Muscle layer of colon (tissue), 2 donors: ENCODE data around the gene SYT8.

Experiments
- H3K27ac ChIP-seq: one replicate; pipeline ENCODE4 v1.7.0; 2013; ENCODE audit warnings: low read depth, mild to moderate bottlenecking, low read length, moderate library complexity
- H3K27me3 ChIP-seq, 2 donors: one replicate each; pipeline ENCODE4 v1.7.0; 2013; ENCODE audit warnings: low read length in 2 of 2, mild to moderate bottlenecking in 2 of 2; ENCODE audit not compliant: insufficient read depth in 2 of 2, control insufficient read depth in 1 of 2
- H3K36me3 ChIP-seq: one replicate; pipeline ENCODE4 v1.7.0; 2013; ENCODE audit warnings: mild to moderate bottlenecking, low read length; ENCODE audit not compliant: insufficient read depth
- H3K4me1 ChIP-seq: one replicate; pipeline ENCODE4 v1.7.0; 2013; ENCODE audit warnings: mild to moderate bottlenecking, low read length; ENCODE audit not compliant: insufficient read depth
- H3K4me3 ChIP-seq, 2 donors: one replicate each; pipeline ENCODE4 v1.7.0; 2013; ENCODE audit warnings: low read length in 2 of 2, low read depth in 1 of 2, mild to moderate bottlenecking in 1 of 2, moderate library complexity in 1 of 2
- H3K9ac ChIP-seq: one replicate; pipeline ENCODE4 v1.7.0; 2013; ENCODE audit warnings: low read length
- H3K9me3 ChIP-seq: one replicate; pipeline ENCODE4 v1.7.0; 2013; ENCODE audit warnings: mild to moderate bottlenecking, low read length
- donor health status: abdominal sarcoma.
- donor health status: Adenocarcinoma of cecum.

Gene SYT8

DNA sequence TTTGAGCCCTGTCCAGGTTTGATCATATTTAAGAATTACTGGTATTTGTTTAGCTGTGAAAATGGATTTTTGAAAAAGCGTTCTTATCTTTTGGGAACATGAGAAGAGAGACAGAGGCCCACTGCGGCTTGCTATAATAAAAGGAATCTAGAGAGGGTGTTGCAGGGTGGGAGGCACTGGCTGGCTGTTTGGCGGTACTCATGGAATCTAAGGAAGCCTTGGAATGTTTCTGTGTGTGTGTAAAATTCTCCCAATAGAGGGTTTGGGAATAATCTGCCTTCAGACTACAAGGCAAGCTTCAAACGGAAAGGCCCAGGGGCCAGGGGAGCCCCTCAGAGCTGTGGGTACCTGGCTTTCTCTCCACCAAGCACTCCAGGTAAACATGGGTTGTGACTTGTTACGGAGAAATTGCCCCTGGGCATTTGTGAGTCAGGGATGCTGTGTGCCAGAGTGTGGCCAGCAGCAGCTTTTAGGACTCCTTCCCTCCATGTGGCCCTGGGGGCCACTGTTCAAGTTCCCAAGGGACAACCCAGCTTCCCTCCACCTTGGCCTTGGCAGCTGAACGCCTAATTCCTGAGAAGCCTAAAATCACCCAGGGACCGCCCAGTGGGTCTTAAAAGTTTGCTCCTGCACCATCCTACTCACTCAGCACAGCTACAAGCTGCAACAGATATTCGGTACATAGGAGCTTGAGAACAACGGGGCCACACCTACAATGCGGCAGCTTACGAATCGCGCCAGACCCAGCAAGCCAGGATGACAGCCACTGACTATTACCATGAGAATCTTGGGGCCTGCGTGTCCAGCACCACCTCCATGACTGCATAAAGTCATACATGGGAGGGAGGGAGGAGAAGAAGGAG lies 14.1 kb upstream of the SYT8 start:
- no peak overlapping the region for H3K4me3 ChIP-seq
- H3K4me1 ChIP-seq: no peaks in the 10 kb centered on the region
- H3K9ac ChIP-seq: no peak overlapping the region
- H3K9me3 ChIP-seq: peaks cover 5% of the 10 kb centered on the region
- H3K36me3 ChIP-seq: no peaks in the 10 kb centered on the region
- H3K27ac ChIP-seq: no peak overlapping the region
- H3K27me3 ChIP-seq: peaks cover 0 to under 1% of the 10 kb centered on the region in 2 donors

GRCh38 chr11:1821562-1821961 lies 13.2 kb upstream of the SYT8 start:
- Histone ChIP-seq H3K4me3 (no peak overlapping the region), H3K9me3 (peaks cover 5% of the 10 kb centered on the region), H3K4me1 (no peaks in the 10 kb centered on the region), H3K36me3 (no peaks in the 10 kb centered on the region), H3K27me3 (peaks cover 0 to 3% of the 10 kb centered on the region in 2 donors), H3K27ac (no peak overlapping the region), H3K9ac (no peak overlapping the region)

GRCh38 chr11:1822648-1823375 lies 12.0 kb upstream of the SYT8 start:
- Histone ChIP-seq H3K9me3 (peaks cover 5% of the 10 kb centered on the region), H3K27ac (no peak overlapping the region), H3K36me3 (no peaks in the 10 kb centered on the region), H3K4me1 (no peaks in the 10 kb centered on the region), H3K27me3 (peaks cover 0 to 3% of the 10 kb centered on the region in 2 donors), H3K9ac (no peak overlapping the region), H3K4me3 (no peak overlapping the region)

- H3K9me3 ChIP-seq: peaks cover 5% of the 10 kb centered on the region
- H3K4me3 ChIP-seq: no peak overlapping the region
- H3K4me1 ChIP-seq: no peaks in the 10 kb centered on the region
- H3K27ac ChIP-seq: no peak overlapping the region
- no peak overlapping the region for H3K9ac ChIP-seq
- peaks cover 0 to 3% of the 10 kb centered on the region in 2 donors for H3K27me3 ChIP-seq
- H3K36me3 ChIP-seq: no peaks in the 10 kb centered on the region
Measured at GRCh38 chr11:1823376-1824220, 11.2 kb upstream of the SYT8 start.

DNA sequence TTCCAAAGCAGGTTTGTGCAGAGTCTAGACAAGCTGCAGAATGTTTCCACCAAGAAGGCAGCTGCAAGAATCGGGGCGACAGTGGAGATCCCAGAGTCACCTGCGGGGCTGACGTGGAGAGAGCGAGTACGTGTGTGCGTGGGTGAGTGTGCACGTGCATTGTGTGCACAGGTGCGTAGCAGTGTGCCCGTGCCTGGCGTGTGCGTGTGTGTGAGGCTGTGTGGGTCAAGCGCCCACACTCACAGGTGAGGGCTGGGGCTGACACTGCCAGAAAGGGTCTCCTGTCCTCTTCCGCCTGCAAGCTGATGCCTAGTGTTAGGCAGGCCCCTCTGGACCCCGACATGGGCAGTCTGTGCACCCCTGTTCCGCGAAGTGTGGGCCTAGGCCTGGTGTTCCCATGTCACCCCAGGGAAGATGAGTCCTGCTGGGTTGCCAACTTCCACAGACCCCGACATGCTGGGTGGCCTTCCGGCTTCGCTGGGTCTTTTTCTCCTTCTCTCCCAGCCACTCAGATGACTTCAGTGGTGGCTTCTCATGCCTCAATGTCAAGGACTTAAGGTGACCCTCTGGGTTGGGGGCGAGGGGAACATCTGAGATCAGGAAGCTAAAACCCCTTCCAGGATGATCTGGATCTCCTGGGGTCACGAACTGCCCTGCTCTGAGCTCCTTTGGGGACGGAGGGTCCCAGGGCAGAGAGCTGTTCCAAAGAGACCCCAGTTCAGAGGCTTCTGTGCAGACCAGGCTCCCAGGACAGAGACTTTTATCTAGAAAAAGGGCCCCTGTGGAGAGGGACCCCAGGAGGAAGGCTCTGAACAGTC lies 10.4 kb upstream of the SYT8 start:
- Histone ChIP-seq H3K4me1 (no peaks in the 10 kb centered on the region), H3K9me3 (no peaks in the 10 kb centered on the region), H3K9ac (no peak overlapping the region), H3K4me3 (no peak overlapping the region), H3K27me3 (peaks cover 0 to 7% of the 10 kb centered on the region in 2 donors), H3K36me3 (no peaks in the 10 kb centered on the region), H3K27ac (no peak overlapping the region)

GRCh38 chr11:1825039-1825740 lies 9.6 kb upstream of the SYT8 start:
- no peak overlapping the region for H3K27ac ChIP-seq
- H3K27me3 ChIP-seq: peaks cover 0 to 13% of the 10 kb centered on the region in 2 donors
- H3K9ac ChIP-seq: no peak overlapping the region
- H3K4me3 ChIP-seq: no peak overlapping the region
- H3K9me3 ChIP-seq: no peaks in the 10 kb centered on the region
- H3K36me3 ChIP-seq: no peaks in the 10 kb centered on the region
- H3K4me1 ChIP-seq: no peaks in the 10 kb centered on the region

- no peak overlapping the region for H3K4me3 ChIP-seq
- no peak overlapping the region for H3K9ac ChIP-seq
- H3K36me3 ChIP-seq: no peaks in the 10 kb centered on the region
- H3K9me3 ChIP-seq: no peaks in the 10 kb centered on the region
- no peaks in the 10 kb centered on the region for H3K4me1 ChIP-seq
- H3K27ac ChIP-seq: no peak overlapping the region
- peaks cover 0 to 13% of the 10 kb centered on the region in 2 donors for H3K27me3 ChIP-seq
Measured at GRCh38 chr11:1825785-1826451, 8.9 kb upstream of the SYT8 start.

GRCh38 chr11:1826552-1827094 lies 8.2 kb upstream of the SYT8 start:
- no peak overlapping the region for H3K27ac ChIP-seq
- peaks cover 0 to 17% of the 10 kb centered on the region in 2 donors for H3K27me3 ChIP-seq
- H3K9me3 ChIP-seq: no peaks in the 10 kb centered on the region
- H3K9ac ChIP-seq: no peak overlapping the region
- no peaks in the 10 kb centered on the region for H3K36me3 ChIP-seq
- no peaks in the 10 kb centered on the region for H3K4me1 ChIP-seq
- no peak overlapping the region for H3K4me3 ChIP-seq

DNA sequence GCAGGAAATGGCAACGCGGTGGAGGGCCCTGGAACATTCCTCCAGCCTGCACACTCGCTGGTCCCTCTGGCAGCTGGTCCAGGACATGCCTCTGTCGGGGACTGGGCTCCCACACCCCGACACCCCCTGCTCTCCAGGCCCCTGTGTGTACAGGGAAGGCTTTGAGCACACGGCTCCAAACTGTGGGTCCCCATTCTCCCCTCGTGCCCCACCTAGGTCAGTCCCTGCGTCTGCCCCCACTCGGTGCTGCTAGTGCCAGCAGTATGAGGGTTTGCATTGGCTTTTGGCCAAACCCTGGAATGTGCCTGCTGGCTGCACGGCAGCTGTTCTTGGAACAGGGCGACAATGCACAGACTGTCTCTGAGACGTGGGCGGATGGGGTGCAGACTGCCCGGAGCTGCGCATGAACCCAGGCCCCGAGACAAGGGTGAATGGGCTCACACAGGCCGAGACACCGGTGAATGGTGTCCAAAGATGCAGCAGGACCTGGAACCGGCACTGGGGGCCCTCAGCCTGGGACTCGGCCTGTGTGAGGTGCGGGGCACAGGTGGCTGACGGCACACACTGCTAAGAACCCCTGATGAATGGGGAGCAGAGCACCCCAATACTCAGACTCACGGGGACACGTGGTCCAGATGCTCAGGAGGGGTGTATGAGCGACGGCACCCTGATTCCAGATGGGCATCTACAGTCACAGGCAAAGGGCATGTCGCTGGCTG lies 7.5 kb upstream of the SYT8 start:
- H3K27me3 ChIP-seq: peaks cover 0 to 22% of the 10 kb centered on the region in 2 donors
- no peaks in the 10 kb centered on the region for H3K36me3 ChIP-seq
- H3K4me1 ChIP-seq: no peaks in the 10 kb centered on the region
- no peak overlapping the region for H3K9ac ChIP-seq
- H3K27ac ChIP-seq: no peak overlapping the region
- no peak overlapping the region for H3K4me3 ChIP-seq
- H3K9me3 ChIP-seq: no peaks in the 10 kb centered on the region
